HEK293T (cell line): Measurements from ENCODE around the gene ZBTB45.

ENCODE experiments used
- CTCF ChIA-PET: fragments of 350-600 bp; formaldehyde crosslinking; extraction: SDS; loops from one replicate; lab custom pipeline; 2021; ENCODE audit warnings: antibody characterized with exemption, inconsistent platforms; lab: Yijun Ruan, JAX
- POLR2A ChIA-PET: fragments of 350-600 bp; formaldehyde crosslinking; extraction: SDS; loops from one replicate; lab custom pipeline; 2020; ENCODE audit warnings: antibody characterized with exemption, inconsistent platforms; lab: Yijun Ruan, JAX
- DNase-seq: peaks from one replicate; pipeline ENCODE4 v3.0.0; 2012; ENCODE audit warnings: mixed read lengths; ENCODE audit errors: extremely low spot score
- ARNT ChIP-seq: fragments of 450-650 bp; IDR thresholded peaks from 2 replicates; pipeline ENCODE4 v1.6.1; 2017; ENCODE audit warnings: mild to moderate bottlenecking
- BHLHE40 ChIP-seq: fragments of 450-650 bp; IDR thresholded peaks from 2 replicates; pipeline ENCODE4 v1.6.1; 2016; ENCODE audit warnings: mild to moderate bottlenecking, moderate library complexity, borderline replicate concordance
- ELF4 ChIP-seq: fragments of 450-650 bp; IDR thresholded peaks from 2 replicates; pipeline ENCODE4 v1.6.1; 2017; ENCODE audit warnings: antibody characterized with exemption
- FOXA1 ChIP-seq: fragments of 450-650 bp; IDR thresholded peaks from 2 replicates; pipeline ENCODE4 v1.6.1; 2016; ENCODE audit warnings: mild to moderate bottlenecking
- FOXK2 ChIP-seq: fragments of 450-650 bp; IDR thresholded peaks from 2 replicates; pipeline ENCODE4 v1.6.1; 2016; ENCODE audit warnings: mild to moderate bottlenecking
- HDGF ChIP-seq: fragments of 450-650 bp; IDR thresholded peaks from 2 replicates; pipeline ENCODE4 v1.6.1; 2017; ENCODE audit warnings: antibody characterized with exemption, borderline replicate concordance
- L3MBTL2 ChIP-seq: fragments of 450-650 bp; conservative IDR thresholded peaks from 2 replicates; pipeline ENCODE4 v1.6.1; 2016; ENCODE audit warnings: mild to moderate bottlenecking
- PKNOX1 ChIP-seq: fragments of 450-650 bp; IDR thresholded peaks from 2 replicates; pipeline ENCODE4 v1.6.1; 2016
- SUZ12 ChIP-seq: fragments of 450-650 bp; IDR thresholded peaks from 2 replicates; pipeline ENCODE4 v1.6.1; 2016; ENCODE audit warnings: mild to moderate bottlenecking
- TARDBP ChIP-seq: fragments of 450-650 bp; IDR thresholded peaks from 2 replicates; pipeline ENCODE4 v1.6.1; 2016

The ZBTB45 gene

GRCh38 chr19:58466760-58467589 lies 52.6 kb downstream of the ZBTB45 start, which contains the start of gene ZNF324:
Gene ZNF324 (plus strand): TSS chr19:58467080. CDS start chr19:58469186, 2,106 bp downstream.
- TF ChIP-seq ELF4 (peak; percentile 79), PKNOX1 (0 out of 2 replicates have a peak, but pooled peaks have one; percentile 29), L3MBTL2 (peak; percentile 82), HDGF (no peak)
- ChIA-PET POLR2A (interaction anchor here (0.9 to 1.7 kb wide), 4 partner anchors 9 to 53 kb away, joined by 3 to 4 read pairs (median 4); partner anchors contain the start of genes ZBTB45, ZNF324B and ZNF446), CTCF (no interaction called here)
- DNase-seq: peak; percentile 97

GRCh38 chr19:58466089-58466759 lies 53.4 kb downstream of the ZBTB45 start:
- no peak for DNase-seq
- ChIA-PET CTCF (no interaction called here), POLR2A (interaction anchor here (0.7 to 1.7 kb wide), 5 partner anchors 10 to 95 kb away, joined by 3 to 4 read pairs (median 4); partner anchors contain the start of genes ZBTB45, ZNF324B and ZNF446)
- TF ChIP-seq ELF4 (no peak), FOXK2 (no peak), SUZ12 (no peak), ARNT (no peak), BHLHE40 (no peak), TARDBP (no peak), FOXA1 (no peak)
